HG03442 (cell line): Measurements from ENCODE around the gene ARFGAP1.
"Not testable (repeated sequence)": the region's sequence is repeated elsewhere in the genome, so short reads cannot be mapped to it uniquely, and the experiment has no call there.

Experiments
- ATAC-seq: cut with Tn5 transposase; IDR thresholded peaks from one replicate; pipeline ENCODE4 v1.9.1; 2021; ENCODE audit warnings: mild to moderate bottlenecking, moderate library complexity; ENCODE audit not compliant: unreplicated experiment

The ARFGAP1 gene

GRCh38 chr20:63240004-63240403 is 32.6 kb upstream of the ARFGAP1 start:
- ATAC-seq: no peak

DNA sequence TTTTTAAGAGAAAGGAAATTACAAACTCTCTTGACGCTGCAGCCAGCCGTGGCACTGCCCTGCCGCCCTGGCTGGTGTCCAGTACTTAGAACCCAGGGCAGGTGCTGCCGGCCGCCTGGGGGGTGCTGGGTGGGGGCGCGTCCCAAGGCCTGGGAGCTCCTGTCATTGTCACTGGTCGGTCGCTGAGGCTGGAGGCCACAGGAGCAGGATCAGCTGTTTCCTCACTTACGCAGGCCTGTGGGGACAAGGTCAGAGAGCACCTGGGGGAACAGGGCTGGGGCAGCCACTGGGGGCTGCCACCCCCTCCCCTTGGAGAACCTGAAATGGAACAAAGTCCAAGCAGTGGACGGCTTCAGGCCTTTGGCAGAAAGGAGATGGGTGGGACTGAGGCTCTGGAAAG is 31.3 kb upstream of the ARFGAP1 start:
- ATAC-seq: no peak

- no peak for ATAC-seq
These were observed 29.9 kb upstream of the ARFGAP1 start for GRCh38 chr20:63242736-63243135.

GRCh38 chr20:63243604-63244247 is 28.9 kb upstream of the ARFGAP1 start:
- no peak for ATAC-seq

DNA sequence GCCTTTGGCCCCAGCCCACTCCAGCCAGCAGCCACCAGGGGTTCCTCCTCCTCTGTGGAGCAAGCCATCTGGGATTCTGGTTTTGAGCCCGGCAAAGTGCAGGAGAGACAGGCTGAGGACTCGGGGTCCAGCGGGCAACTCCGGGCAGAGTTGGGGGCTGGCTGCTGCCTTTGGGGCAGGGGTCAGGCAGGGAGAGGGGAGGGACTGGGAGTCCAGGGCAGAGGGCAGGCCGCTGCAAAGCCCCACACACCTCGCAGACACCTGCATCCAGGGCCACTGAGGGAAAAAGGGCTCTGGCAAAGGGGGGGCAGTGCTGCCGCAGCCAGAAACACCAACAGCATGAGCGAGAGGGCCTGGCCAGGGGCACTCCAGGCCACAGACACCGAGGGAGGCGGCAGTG is 28.1 kb upstream of the ARFGAP1 start:
- no peak for ATAC-seq

GRCh38 chr20:63246490-63247288 is 25.9 kb upstream of the ARFGAP1 start:
- ATAC-seq: no peak

- no peak for ATAC-seq
These were observed 24.9 kb upstream of the ARFGAP1 start for GRCh38 chr20:63247671-63248228.

DNA sequence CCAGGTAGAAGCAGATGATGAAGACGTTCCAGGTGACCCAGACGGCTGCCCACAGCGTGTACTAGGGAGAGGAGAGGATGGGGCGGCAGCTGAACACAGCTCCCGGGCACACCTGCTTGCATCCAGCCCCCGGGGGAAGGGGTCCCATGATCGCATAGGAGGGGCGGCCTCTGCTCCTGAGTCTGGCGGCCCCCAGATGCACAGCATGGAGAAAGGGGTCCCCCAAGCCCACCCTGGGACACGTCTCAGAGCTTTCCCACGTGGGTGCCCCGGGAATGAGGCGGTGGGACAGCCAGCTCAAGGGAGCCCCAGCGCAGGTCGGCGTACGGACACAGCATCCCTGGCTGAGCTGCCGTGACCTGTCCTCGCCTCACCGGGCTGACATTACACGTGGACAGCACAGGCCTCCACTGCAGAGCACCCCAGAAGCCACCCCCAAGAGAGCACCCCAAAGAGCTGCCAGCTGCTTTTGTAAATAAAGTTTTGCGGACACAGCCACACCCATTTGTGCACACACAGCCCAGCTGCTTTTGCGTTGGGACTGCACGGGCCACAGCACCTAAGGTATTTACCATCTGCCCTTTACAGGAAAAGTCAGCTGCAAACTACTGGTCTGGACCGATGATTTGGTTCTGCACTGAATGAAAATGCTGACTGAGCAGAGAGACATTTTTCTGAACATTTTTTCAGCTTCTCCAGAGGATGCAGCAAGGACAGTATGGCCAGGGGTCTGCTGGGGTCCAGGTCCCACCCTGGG is 23.6 kb upstream of the ARFGAP1 start:
- no peak for ATAC-seq

DNA sequence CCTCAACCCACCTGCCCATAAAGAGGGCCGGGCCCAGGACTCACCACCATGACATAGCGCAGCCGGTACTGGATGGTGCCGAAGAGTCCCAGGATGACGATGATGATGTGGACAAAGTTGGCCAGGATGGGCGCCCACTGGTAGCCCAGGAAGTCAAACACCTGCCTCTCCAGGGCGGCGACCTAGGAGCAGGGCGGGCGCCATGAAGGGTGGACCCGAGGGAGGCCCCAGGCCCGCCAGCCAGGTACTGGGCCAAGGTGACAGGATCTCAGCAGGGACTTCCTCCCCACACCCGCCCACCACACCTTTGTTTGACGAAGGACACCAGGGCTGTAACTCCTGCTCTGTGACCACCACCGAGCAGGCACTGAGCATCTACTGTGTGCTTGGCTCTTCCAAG is 22.7 kb upstream of the ARFGAP1 start:
- ATAC-seq: no peak

GRCh38 chr20:63251350-63251749 is 21.3 kb upstream of the ARFGAP1 start:
- not testable (repeated sequence) for ATAC-seq

DNA sequence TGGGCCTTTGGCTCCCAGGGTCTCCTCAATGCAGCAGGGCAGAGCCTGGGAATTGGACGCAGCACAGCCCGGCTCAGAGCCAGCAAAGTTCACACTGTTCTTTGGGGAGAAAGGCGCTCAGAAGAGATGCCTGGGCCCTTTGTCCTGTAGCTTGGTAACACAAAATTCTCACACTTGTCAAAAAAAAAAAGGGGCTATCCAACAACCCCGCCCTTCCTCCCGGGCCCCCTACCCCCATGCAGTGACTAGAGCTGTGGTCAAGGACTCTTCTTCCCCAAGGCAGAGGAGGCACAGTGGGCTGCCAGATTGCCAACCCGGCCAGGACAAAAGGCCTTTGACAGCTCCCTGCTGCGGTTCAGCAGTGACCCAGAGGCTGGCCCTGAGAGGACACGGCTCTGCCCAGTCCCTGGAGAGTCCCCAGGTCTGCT is 20.3 kb upstream of the ARFGAP1 start:
- no peak for ATAC-seq

DNA sequence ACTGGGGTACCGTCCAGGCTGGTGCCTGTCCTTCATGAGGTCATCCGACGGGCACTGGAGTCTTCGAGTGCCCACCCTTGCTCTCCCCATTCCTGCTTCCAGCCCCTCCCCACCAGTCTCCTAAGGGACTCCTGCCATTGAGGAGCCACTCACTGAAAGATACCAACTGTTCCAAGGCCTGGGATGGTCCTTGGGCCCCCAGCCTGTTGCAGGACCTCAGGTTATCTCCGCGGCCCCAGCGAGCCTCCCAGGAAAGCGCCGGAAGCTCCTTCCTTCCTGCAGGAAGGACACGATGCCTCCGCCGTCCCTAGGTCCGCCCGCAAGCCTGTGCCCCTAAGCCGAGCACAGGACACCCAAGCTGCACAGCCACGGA is 19.6 kb upstream of the ARFGAP1 start:
- ATAC-seq: no peak

DNA sequence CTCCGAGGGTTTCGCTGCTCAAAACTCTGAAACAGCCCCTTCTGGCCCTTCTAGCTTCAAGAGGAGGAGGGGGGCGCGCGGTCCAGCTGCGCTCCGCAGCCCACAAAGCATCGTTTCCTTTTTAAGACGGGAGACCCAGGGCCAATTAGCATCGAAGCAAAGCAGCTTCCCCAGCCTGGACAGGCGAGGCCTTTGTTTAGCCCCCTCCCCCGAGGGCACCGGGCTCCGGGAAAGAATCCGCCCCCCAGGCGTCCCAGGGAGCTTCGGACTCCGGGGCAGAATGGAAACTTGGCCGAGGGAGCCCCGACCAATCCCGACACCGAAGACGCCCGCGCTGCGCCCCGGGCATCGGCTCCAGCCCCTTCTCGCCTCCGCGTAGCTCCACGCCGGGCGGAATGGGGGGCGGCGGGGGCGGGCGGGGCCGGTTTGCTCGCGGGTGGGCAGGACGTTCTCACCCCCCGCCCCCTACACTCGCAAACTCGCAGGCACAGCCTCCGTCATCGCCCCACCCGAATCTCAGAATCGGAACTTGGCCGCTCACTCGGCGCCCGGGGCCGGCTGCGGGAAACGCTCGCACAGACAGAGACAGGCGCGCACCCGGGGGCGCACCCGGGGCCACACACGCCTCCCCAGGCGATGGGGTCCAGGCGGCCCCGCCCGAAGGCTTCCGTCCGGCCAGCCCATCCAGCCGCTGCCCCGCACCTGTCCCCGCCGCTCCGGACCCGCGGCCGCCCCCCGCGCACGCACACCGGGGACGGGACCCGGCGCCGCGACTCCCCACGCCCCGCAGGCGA is 19.0 kb upstream of the ARFGAP1 start:
- no peak for ATAC-seq

DNA sequence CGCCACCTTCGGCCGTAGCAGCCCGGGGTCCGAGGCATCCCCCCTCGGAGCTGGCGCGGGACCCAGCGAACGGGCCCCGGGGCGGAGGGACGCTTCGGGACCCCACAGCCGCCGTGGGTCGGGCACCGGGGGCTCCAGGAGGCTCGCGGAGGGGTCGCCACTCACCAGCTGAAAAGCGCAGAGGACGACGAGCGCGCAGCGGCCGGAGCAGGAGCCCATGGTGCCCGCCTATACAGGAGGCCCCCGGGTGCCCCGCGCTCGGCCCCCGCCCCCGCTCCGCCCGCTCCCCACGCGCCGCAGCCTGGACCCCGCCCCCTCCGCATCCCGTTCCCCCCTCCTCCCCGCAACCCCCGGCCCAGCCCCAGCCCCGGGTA is 18.4 kb upstream of the ARFGAP1 start, which contains the start of gene NKAIN4:
TSS of gene NKAIN4 (minus strand) at position 232 of the 374 bp plus-strand sequence. CDS start at position 219, 13 bp downstream.
- ATAC-seq: no peak

- ATAC-seq: no peak
These were observed 17.8 kb upstream of the ARFGAP1 start for GRCh38 chr20:63254606-63255384.

DNA sequence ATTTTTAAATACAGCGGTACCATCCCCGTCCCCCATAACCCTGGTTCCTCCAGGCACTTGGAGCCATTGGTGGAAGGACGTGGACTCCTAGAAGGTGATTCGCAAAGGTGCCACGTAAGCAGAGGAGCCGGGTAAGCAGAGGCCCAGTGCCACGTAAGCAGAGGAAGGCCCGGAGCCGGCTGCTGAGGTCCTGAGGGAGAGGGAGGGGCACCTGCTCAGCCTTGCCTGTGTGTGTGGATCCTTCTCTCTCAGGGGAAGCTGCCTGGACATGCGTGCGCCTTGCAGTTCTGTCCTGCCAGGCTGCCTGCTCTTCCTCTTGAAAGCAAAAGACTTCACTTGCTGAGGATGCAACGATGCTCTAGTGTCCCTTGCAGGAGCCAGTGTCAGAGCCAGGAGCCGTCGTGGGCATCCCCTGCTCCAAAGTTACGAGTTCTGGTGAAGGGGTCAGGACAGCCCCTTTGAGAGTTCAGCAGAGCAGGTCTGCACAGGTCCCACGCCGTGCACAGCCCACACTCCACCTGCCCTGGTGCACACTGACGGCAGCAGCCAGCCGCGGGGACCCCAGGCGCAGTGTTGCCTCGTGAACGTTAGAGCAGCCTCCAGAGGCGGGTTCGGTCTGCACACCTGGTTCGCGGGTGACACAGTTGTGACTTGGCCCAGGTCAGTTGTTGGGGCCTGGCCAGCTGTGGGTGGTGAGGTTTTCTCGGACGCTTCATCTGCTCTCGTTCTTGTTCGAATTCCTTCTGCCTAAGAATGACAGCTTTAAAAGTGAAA is 16.5 kb upstream of the ARFGAP1 start:
- no peak for ATAC-seq

- no peak for ATAC-seq
These were observed 15.7 kb upstream of the ARFGAP1 start for GRCh38 chr20:63256954-63257353.

DNA sequence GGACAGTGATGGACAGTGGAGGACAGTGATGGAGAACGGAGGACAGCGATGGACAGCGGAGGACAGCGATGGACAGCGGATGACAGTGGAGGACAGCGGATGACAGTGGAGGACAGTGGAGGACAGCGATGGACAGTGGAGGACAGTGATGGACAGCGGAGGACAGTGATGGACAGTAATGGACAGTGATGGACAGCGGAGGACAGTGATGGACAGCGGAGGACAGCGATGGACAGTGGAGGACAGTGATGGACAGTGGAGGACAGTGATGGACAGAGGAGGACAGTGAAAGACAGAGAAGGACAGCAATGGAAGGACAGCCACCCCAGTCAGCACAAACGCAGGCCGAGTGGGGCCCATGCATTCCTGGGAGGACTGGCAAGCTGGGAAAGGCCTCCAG is 15.0 kb upstream of the ARFGAP1 start:
- no peak for ATAC-seq

DNA sequence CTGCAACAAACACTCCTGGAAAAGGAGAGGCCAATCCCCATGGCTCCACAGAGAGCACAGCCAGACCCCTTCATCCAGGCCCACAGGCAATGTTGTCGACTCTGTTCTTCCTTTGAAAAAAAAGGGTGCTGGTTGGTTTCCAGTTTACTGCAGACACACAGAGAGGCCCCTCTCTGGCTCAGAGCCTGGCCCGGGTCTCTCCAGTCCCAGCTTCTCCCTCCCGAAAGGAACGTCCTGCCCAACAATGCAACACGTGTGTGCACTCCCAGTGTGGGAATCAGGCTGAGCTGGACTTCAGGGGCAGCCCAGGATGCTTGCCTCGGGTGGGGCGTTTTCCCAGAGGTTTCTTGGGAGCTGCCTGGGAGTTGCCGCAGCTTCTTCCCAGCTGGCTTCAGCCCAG is 13.8 kb upstream of the ARFGAP1 start:
- no peak for ATAC-seq
